GM19099 (cell line): ENCODE measurements around the gene GUCY2C.

Experiments
- POLR2A ChIP-seq: IDR thresholded peaks from 3 replicates; pipeline ENCODE4 v1.6.1; 2011; ENCODE audit warnings: low read depth; ENCODE audit not compliant: insufficient read length; ENCODE audit errors: extremely low read depth

Gene GUCY2C

GRCh38 chr12:14696265-14696741 is at the start of gene GUCY2C:
Gene GUCY2C, minus strand, starts transcription at chr12:14696599. Its CDS starts 151 bp downstream, at chr12:14696448.
- no peak for TF ChIP-seq POLR2A

- no peak for TF ChIP-seq POLR2A
Observed at GRCh38 chr12:14743061-14743460, 46.7 kb upstream of the GUCY2C start.

GRCh38 chr12:14741942-14742341 is 45.5 kb upstream of the GUCY2C start:
- no peak for TF ChIP-seq POLR2A

- no peak for TF ChIP-seq POLR2A
Observed at GRCh38 chr12:14741153-14741552, 44.8 kb upstream of the GUCY2C start.

- TF ChIP-seq POLR2A: no peak
Observed at GRCh38 chr12:14731821-14732220, 35.4 kb upstream of the GUCY2C start.

GRCh38 chr12:14729586-14729985 is 33.2 kb upstream of the GUCY2C start:
- no peak for TF ChIP-seq POLR2A

- no peak for TF ChIP-seq POLR2A
Observed at GRCh38 chr12:14723763-14724162, 27.4 kb upstream of the GUCY2C start.

- TF ChIP-seq POLR2A: no peak
Observed at GRCh38 chr12:14716848-14717444, 20.5 kb upstream of the GUCY2C start.

GRCh38 chr12:14714437-14714836 is 18.0 kb upstream of the GUCY2C start:
- no peak for TF ChIP-seq POLR2A

- TF ChIP-seq POLR2A: no peak
Observed at GRCh38 chr12:14710632-14711320, 14.4 kb upstream of the GUCY2C start.

GRCh38 chr12:14701809-14702568 is 5.6 kb upstream of the GUCY2C start:
- no peak for TF ChIP-seq POLR2A

- TF ChIP-seq POLR2A: no peak
Observed at GRCh38 chr12:14700935-14701334, 4.5 kb upstream of the GUCY2C start.

GRCh38 chr12:14699923-14700322 is 3.5 kb upstream of the GUCY2C start:
- TF ChIP-seq POLR2A: no peak

GRCh38 chr12:14698555-14698954 is 2.2 kb upstream of the GUCY2C start:
- TF ChIP-seq POLR2A: no peak

- TF ChIP-seq POLR2A: no peak
Observed at GRCh38 chr12:14695715-14696141, 671 bp downstream of the GUCY2C start.

- no peak for TF ChIP-seq POLR2A
Observed at GRCh38 chr12:14694970-14695369, 1.4 kb downstream of the GUCY2C start.
